ENCODE measurements around the gene LRRC8C.

- no peak for TF ChIP-seq CTCF (IDR thresholded peaks at IDR 0.05)
- TF ChIP-seq ZFX (IDR thresholded peaks at IDR 0.05; ENCODE audit: borderline replicate concordance): no peak
Observed at GRCh38 chr1:89635825-89636815, 3.2 kb downstream of the LRRC8C start.
